Nephron progenitor cell (in vitro differentiated cells): ENCODE data around the gene CALD1.

Experiments used
- DNase-seq: peaks from one replicate; pipeline ENCODE4 v3.0.0; 2021
- H3K27ac Mint-ChIP-seq: 2 replicates; pipeline ENCODE4 v1.8.0; 2021; ENCODE audit warnings: mild to moderate bottlenecking, moderate library complexity, mixed read lengths
- H3K27me3 Mint-ChIP-seq: 2 replicates; pipeline ENCODE4 v1.8.0; 2021; ENCODE audit warnings: mild to moderate bottlenecking, low read depth, mixed read lengths; ENCODE audit not compliant: poor library complexity
- H3K36me3 Mint-ChIP-seq: 2 replicates; pipeline ENCODE4 v1.8.0; 2021; ENCODE audit warnings: low read depth, mixed read lengths
- H3K4me1 Mint-ChIP-seq: 2 replicates; pipeline ENCODE4 v1.8.0; 2021; ENCODE audit warnings: mixed read lengths
- H3K4me3 Mint-ChIP-seq: 2 replicates; pipeline ENCODE4 v1.8.0; 2021; ENCODE audit warnings: mild to moderate bottlenecking, moderate library complexity, mixed read lengths
- H3K9me3 Mint-ChIP-seq: 2 replicates; pipeline ENCODE4 v1.8.0; 2021; ENCODE audit warnings: mild to moderate bottlenecking, moderate library complexity, mixed read lengths
- CTCF ChIP-seq: fragments of 200-600 bp; sonication (generic); IDR thresholded peaks from 2 replicates; pipeline ENCODE4 v1.5.0; 2021; ENCODE audit warnings: antibody characterized with exemption

CALD1 gene

DNA sequence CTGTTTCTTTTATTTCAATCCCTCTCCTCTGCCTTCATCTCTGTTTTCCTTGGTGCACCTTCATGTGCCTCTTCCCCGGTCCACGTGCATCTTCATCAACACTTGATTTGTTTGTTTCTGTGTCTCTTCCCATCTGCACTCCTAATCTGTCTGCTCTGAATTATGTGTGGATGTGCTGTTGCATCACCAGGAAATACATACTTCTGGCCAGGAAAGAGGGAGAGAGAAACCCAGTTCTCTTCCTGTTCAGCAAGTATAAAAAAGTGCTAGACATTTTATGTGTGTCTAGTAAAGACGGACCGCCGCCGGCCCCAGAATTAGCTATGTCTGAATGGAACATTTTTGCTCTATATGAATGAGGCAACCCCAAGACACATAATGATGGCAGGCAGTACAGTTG is 93.8 kb downstream of the CALD1 start:
- H3K4me3 Mint-ChIP-seq, result no peak overlapping the region
- no peak for DNase-seq
- H3K9me3 Mint-ChIP-seq, result no peaks in the 10 kb centered on the region
- no peaks in the 10 kb centered on the region for H3K27me3 Mint-ChIP-seq
- TF ChIP-seq CTCF, result no peak
- H3K4me1 Mint-ChIP-seq, result no peaks in the 10 kb centered on the region
- no peak overlapping the region for H3K27ac Mint-ChIP-seq
- peaks cover 13% of the 10 kb centered on the region for H3K36me3 Mint-ChIP-seq

DNA sequence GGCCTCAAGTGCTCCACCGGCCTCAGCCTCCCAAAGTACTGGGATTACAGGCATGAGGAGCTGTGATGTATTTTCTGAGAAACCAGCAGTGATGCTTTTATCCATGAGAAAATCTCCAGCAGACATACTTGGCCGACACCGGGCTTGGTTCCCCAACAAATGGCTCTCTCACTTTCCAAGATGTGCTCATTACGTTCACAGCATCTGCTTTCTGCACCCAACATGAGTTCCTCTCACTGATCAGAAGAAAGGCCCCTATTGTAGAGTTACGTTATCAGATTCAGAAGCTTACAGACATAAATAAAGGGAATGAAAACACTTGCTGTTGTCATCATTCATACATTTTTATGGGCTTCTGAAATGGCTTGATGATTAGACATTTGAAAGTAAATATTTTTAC is 95.0 kb downstream of the CALD1 start:
- TF ChIP-seq CTCF, result no peak
- no peaks in the 10 kb centered on the region for H3K9me3 Mint-ChIP-seq
- H3K27ac Mint-ChIP-seq, result peak overlapping the region; percentile 45
- no peaks in the 10 kb centered on the region for H3K27me3 Mint-ChIP-seq
- H3K4me1 Mint-ChIP-seq, result no peaks in the 10 kb centered on the region
- H3K36me3 Mint-ChIP-seq, result peaks cover 6% of the 10 kb centered on the region
- no peak overlapping the region for H3K4me3 Mint-ChIP-seq
- DNase-seq, result no peak

DNA sequence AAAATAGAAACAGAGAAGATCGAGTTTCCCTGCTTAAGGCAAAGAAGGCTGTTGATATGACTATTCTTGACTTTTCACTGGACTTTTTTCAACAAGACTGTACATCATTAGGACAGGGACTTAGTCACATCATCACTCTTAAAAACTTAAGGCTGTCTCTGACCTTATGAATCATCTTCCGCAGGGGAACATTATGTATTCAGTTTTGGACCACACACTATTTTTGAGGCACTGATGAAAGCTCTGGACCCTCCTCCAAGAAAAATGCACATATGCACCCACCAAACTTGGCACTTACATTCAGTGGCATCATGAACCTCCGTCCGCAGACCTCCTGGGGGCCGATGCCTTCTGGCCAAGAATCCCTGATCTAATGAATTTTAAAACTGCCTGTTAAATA is 96.4 kb downstream of the CALD1 start:
- no peaks in the 10 kb centered on the region for H3K4me1 Mint-ChIP-seq
- H3K9me3 Mint-ChIP-seq, result no peaks in the 10 kb centered on the region
- no peak overlapping the region for H3K4me3 Mint-ChIP-seq
- no peak for TF ChIP-seq CTCF
- H3K27me3 Mint-ChIP-seq, result no peaks in the 10 kb centered on the region
- H3K36me3 Mint-ChIP-seq, result no peaks in the 10 kb centered on the region
- no peak overlapping the region for H3K27ac Mint-ChIP-seq
- DNase-seq, result no peak

DNA sequence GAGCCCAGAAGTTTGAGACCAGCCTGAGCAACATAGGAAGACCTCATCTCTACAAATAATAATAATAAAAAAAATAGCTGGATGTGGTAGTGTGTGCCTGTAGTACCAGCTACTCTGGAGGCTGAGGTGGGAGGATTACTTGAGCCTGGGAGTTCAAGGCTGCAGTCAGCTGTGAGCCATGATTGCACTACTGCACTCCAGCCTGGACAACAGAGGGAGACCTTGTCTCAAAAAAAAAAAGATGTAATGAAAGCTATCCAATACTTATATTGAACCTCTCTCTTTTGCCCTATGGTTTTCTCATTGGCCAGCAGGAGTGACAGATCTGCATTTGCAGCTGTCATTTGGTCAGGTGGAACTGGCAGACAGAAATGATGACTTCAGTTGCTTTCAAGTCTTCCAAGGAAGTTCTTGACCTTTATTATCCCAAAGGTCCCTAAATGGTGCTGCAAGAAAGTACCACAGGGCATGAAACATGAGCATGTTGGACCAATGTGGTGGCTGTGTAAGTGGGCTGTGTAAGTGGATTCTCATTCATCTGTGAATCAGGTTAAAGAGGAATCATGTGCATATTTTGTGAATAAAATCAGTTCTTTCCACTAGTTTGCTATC is 99.4 kb downstream of the CALD1 start:
- Mint-ChIP-seq H3K36me3 (no peaks in the 10 kb centered on the region), H3K9me3 (no peaks in the 10 kb centered on the region), H3K4me1 (peaks cover 5% of the 10 kb centered on the region), H3K27me3 (no peaks in the 10 kb centered on the region), H3K27ac (peak overlapping the region; percentile 32), H3K4me3 (no peak overlapping the region)
- TF ChIP-seq CTCF, result no peak
- no peak for DNase-seq

DNA sequence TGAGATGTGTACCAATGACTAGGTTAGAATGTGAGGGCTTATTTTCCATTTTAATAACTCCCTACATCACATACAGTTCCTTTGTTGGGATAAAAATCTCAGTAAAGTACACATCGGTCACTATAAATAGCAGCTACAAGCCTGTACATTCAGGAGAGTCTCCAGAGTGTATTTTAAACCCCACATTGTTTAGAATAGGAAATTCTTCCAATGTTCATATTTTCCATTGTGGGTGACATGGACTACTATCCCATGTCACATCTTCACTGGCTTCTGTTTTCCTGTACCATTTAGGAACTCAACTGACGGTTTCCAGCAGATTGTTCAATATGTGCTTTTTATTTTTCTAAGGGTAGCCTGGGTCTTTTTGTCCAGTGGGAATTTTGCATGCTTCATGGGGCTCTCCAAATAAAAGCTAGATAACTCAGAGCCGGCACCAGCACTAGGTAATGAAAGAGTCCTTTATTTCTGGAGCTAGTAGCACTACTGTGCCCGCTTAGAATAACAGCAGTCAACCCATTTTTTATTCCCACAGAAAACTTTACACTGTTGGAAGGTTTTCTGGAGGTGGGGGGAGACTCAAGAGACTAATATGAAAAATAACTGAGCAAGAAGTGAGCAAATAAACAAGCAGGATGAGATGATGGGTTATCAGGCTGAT is 100.5 kb downstream of the CALD1 start:
- Mint-ChIP-seq H3K36me3 (no peaks in the 10 kb centered on the region), H3K4me1 (peaks cover 5% of the 10 kb centered on the region), H3K4me3 (no peak overlapping the region), H3K27me3 (no peaks in the 10 kb centered on the region), H3K9me3 (no peaks in the 10 kb centered on the region), H3K27ac (no peak overlapping the region)
- DNase-seq, result no peak
- TF ChIP-seq CTCF, result no peak

- H3K27ac Mint-ChIP-seq, result no peak overlapping the region
- H3K9me3 Mint-ChIP-seq, result no peaks in the 10 kb centered on the region
- no peak for TF ChIP-seq CTCF
- H3K27me3 Mint-ChIP-seq, result no peaks in the 10 kb centered on the region
- H3K4me3 Mint-ChIP-seq, result no peak overlapping the region
- peaks cover 5% of the 10 kb centered on the region for H3K4me1 Mint-ChIP-seq
- DNase-seq, result no peak
- no peaks in the 10 kb centered on the region for H3K36me3 Mint-ChIP-seq
These were observed 103.0 kb downstream of the CALD1 start for GRCh38 chr7:134882481-134882880.
